Sciatic nerve (tissue), 2 donors: ENCODE results near the gene ADAT3. TPM values are rescaled to one million over a fixed set of nuclear protein-coding genes. Genes with fewer than 3 reads are reported as not detected.
"Not testable (repeated sequence)": the region's sequence is repeated elsewhere in the genome, so short reads cannot be mapped to it uniquely, and the experiment has no call there.

Source experiments
- ATAC-seq: fragments of 200-7000 bp; cut with Tn5 transposase; one replicate; pipeline ENCODE4 v1.9.1; 2020; ENCODE audit warnings: mild to moderate bottlenecking, moderate library complexity
- DNase-seq: peaks from one replicate; pipeline ENCODE4 v3.0.0-alpha.2; 2020; ENCODE audit warnings: low spot score
- intact Hi-C: fragments of 100-400 bp; cut with DNase I; formaldehyde crosslinking; loops from one replicate; pipeline ENCODE4 v1.14.2; 2022
- total RNA-seq: library from RNA; stranded (reverse); fragmentation: NEBNext Ultra II Directional; extraction: Animal tissue kit (Norgen Biotek cat#: 25700); gene quantifications from one replicate; pipeline ENCODE4 v1.2.1, GENCODE V29; 2021
- donor health status: DM: no; HTN: no; CAD: no.
- donor health status: DM: no; HTN: no; CAD: no.

The ADAT3 gene
- total RNA-seq, 1 donor from 2014 or later: 4.3 TPM

DNA sequence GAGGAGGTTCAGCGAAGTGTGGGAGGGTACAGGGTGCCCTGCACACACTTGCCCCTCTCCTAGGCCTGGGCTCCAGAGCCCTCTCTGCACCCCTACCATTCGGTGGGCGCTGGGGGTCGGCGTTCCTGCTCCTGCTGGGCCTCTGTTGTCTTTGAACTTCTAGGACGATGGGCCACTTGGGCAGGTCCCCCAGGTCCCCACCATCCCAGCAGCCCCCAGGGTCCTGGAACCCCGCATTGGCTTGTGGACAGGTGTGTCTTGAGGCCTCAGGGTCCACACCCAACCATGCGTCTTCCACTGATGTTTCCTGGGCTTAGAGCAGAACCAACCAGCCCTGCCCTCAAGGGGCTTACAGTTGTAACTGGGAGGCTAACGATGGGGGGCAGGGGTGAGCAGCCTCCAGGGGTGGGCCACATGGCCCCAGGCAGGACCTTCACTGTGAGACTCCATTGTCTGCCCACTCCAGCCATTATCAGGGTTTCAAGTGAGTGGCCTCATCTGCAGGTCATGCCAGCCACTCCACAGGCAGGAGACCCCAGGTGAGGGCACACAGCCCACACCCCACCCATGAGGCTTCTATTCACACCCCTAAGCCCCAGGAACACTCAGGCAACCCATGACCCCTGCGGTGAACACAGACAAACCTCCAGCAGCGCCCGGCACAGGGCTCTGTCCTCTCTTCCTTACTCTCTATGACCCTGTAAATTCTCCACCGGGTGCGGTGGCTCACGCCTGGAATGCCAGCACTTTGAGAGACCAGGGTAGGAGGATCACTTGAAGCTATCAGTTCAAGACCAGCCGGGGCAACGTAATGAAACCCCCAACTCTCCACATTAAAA, 39.8 kb upstream of the ADAT3 start:
- DNase-seq: no peak
- intact Hi-C loops: no loop called here
- ATAC-seq: no peak

- ATAC-seq (no peak), DNase-seq (no peak)
- intact Hi-C loops: no loop called here
These were observed 38.4 kb upstream of the ADAT3 start for GRCh38 chr19:1866693-1867348.

- DNase-seq (no peak), ATAC-seq (no peak)
- intact Hi-C loops: no loop called here
These were observed 37.9 kb upstream of the ADAT3 start for GRCh38 chr19:1867349-1867724.

DNA sequence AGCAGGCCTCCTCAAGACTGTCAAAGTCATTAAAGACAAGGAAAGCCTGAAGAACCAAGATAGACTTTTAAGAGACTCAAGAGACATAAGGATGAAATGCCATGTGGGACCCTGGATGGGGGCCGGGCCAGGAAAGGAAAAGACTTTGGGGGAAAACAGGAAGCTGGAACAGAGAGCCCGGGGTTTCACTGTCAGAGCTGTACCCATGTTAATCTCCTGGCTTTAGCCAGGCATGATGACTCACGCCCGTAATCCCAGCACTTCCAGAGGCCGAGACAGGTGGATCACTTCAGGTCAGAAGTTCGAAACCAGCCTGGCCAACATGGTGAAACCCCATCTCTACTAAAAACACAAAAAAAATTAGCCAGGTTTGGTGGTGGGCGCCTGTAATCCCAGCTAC, 36.2 kb upstream of the ADAT3 start:
- no peak for ATAC-seq
- intact Hi-C loops: no loop called here

GRCh38 chr19:1871140-1871597, 34.0 kb upstream of the ADAT3 start:
- ATAC-seq: no peak

More for the DNA sequence above, 36.2 kb upstream of the ADAT3 start:
- no peak for DNase-seq

GRCh38 chr19:1871630-1872029, 33.6 kb upstream of the ADAT3 start:
- intact Hi-C loops: no loop called here
- DNase-seq: no peak
- no peak for ATAC-seq

More at GRCh38 chr19:1871140-1871597, 34.0 kb upstream of the ADAT3 start:
- intact Hi-C loops: no loop called here
- DNase-seq: no peak

DNA sequence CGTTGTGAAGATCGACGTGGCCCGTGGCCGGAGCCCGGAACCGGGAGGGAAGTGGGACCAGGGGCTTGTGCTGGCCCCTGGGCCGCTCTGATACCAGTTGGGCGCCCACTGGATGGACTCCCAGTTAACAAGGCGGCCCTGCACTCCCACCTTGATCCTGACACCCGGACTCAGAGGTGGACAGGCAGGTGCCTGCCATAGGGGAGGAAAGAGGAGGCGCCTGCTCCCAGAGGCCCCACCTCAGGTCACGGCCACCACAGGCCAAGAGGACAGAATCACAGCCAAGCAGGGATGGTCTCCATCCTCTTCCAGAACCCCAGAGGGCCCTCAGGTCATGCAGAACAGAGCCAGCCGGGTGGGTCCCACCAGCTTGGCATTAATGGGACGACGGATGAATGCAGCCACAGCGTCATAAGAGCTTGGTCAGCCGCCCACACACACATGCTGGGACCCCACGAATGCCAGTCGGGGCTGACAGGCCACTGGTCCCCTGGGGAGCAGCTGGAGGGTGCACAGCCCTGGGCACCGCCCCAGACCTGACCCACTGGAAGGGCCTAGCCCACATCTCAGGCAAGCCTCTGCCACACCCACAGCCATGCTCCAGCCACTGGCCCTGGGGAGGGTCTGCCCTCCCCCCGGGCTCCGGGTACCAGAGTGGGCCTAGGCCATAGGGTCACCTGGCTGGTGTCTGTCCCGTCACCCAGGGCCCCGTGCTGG, 32.2 kb upstream of the ADAT3 start:
- DNase-seq: no peak
- no peak for ATAC-seq
- intact Hi-C loops: no loop called here

- DNase-seq: no peak
- intact Hi-C loops: no loop called here
- no peak for ATAC-seq
These were observed 31.4 kb upstream of the ADAT3 start for GRCh38 chr19:1873524-1874473.

- DNase-seq (no peak), ATAC-seq (no peak)
- intact Hi-C loops: no loop called here
These were observed 30.5 kb upstream of the ADAT3 start for GRCh38 chr19:1874554-1875185.

GRCh38 chr19:1875265-1875645, 29.9 kb upstream of the ADAT3 start:
- DNase-seq, intact Hi-C loops, ATAC-seq: not testable (repeated sequence)

- intact Hi-C loops: no loop called here
- peak; percentile 95 for DNase-seq
- peak; percentile 97 for ATAC-seq
These were observed 29.3 kb upstream of the ADAT3 start for GRCh38 chr19:1875646-1876495.

DNA sequence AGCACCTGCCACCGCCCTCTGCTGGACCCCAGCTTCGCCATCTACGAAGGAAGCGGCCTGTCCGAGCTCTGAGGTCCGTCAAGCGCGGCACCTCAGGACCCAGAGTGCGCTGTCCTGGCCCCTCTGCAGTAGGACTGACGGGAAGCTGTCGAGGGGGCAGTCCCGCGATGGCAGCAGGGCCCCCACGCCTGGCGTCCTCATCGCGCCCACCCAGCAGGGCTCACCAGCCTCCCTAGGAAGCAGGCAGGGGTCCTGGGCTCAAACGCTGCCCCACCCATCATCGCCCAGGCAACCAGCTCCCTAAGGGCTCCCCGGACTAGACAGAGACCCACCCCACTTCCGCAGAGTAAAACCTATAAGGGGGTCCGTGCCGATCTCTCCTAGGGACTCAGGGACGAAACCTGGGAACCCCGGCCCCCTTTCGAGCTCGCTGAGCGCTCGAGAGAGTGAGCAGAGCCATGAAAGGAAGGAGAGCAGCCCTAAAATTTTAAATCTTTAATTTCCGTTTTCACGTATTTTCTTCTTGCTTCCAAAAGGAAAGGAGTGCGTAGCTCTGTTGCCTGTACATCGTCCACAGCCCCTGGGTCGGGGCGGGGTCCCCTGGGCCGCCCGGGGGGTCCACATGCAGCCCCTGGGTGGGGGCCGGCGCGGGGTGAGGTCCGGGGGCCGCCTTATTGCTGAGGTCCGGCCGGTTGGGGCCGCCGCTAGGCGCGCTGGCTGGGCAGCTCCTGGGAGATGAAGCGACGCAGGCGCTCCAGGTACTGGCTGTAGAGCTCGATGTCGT, 28.5 kb upstream of the ADAT3 start:
- ATAC-seq: peak; percentile 53
- intact Hi-C loops, DNase-seq: not testable (repeated sequence)

DNA sequence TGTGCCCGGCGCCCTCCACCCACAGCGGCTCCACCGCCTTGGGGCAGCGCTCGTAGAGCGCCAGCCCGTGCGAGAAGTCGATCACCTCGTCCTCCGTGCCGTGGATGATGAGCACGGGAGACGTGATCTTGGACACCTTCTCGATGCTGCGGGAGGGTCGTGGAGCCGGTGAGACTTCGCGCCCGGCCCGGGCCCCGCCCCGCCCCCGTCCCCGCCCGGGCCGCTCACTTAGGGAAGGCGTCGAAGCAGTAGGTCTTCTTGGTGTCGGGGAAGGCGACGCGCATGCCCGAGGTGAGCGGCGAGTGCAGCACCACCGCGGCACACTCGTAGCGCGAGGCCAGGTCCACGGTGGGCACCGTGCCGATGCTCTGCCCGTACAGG, 27.9 kb upstream of the ADAT3 start:
- intact Hi-C loops, ATAC-seq, DNase-seq: not testable (repeated sequence)

DNA sequence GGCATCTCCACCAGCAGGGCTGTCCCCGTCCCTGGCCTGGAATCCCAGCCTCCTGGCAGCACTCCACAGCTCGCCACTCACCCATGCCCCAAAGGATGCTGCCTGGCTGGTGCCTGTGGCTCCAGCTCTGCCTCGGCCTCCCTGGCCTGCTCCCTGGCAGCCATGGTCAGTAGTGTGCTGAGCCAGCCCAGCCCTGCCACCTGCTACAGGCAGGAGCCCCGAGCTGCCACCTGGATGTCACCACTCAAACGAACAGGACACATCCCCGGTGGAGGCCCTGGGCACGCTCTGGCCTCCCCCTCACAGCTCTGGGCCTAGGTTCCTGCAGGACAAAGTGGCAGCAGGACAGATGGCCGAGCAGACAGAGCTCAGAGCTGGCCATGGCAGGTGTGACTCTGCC, 26.6 kb upstream of the ADAT3 start:
- intact Hi-C loops, DNase-seq, ATAC-seq: not testable (repeated sequence)

- intact Hi-C loops, ATAC-seq: not testable (repeated sequence)
These were observed 25.2 kb upstream of the ADAT3 start for GRCh38 chr19:1879982-1880381.

GRCh38 chr19:1880611-1881392, 24.4 kb upstream of the ADAT3 start:
- intact Hi-C loops: no loop called here
- DNase-seq (no peak), ATAC-seq (no peak)

More at GRCh38 chr19:1879982-1880381, 25.2 kb upstream of the ADAT3 start:
- DNase-seq: not testable (repeated sequence)
